H9 (cell line): ENCODE results near the gene SNAPC2. TPM values are rescaled to one million over a fixed set of nuclear protein-coding genes. Genes with fewer than 3 reads are reported as not detected.

ENCODE experiments used
- DNase-seq: peaks from one replicate; pipeline ENCODE4 v3.0.0-alpha.2; 2017
- H2AFZ ChIP-seq: one replicate; pipeline ENCODE4 v1.6.1; 2013; ENCODE audit warnings: mild to moderate bottlenecking, low read length, control low read depth, moderate library complexity
- H2AK5ac ChIP-seq: 2 replicates; pipeline ENCODE4 v1.6.1; 2013; ENCODE audit warnings: low read length, control low read depth, mixed read lengths; ENCODE audit not compliant: insufficient read length
- H2BK120ac ChIP-seq: one replicate; pipeline ENCODE4 v1.6.1; 2013; ENCODE audit warnings: low read depth, mild to moderate bottlenecking, low read length, control low read depth, inconsistent platforms; ENCODE audit not compliant: poor library complexity, severe bottlenecking
- H2BK12ac ChIP-seq: 2 replicates; pipeline ENCODE4 v1.6.1; 2013; ENCODE audit warnings: low read length, control low read depth, mixed read lengths, low read depth; ENCODE audit not compliant: insufficient read length
- H2BK15ac ChIP-seq: 2 replicates; pipeline ENCODE4 v1.6.1; 2013; ENCODE audit warnings: low read depth, low read length, control low read depth
- H2BK20ac ChIP-seq: one replicate; pipeline ENCODE4 v1.6.1; 2013; ENCODE audit warnings: low read depth, mild to moderate bottlenecking, low read length, control low read depth, inconsistent platforms; ENCODE audit not compliant: poor library complexity, severe bottlenecking
- H2BK5ac ChIP-seq: 2 replicates; pipeline ENCODE4 v1.6.1; 2013; ENCODE audit warnings: low read length, control low read depth, mixed read lengths; ENCODE audit not compliant: insufficient read length
- H3K14ac ChIP-seq: 2 replicates; pipeline ENCODE4 v1.6.1; 2013; ENCODE audit warnings: low read length, control low read depth; ENCODE audit not compliant: insufficient read depth
- H3K18ac ChIP-seq: 2 replicates; pipeline ENCODE4 v1.6.1; 2013; ENCODE audit warnings: low read depth, mild to moderate bottlenecking, mixed read lengths, low read length, control low read depth; ENCODE audit not compliant: insufficient read length
- H3K23ac ChIP-seq: 2 replicates; pipeline ENCODE4 v1.6.1; 2013; ENCODE audit warnings: low read length, control low read depth, mixed read lengths, low read depth; ENCODE audit not compliant: insufficient read length
- H3K23me2 ChIP-seq: 2 replicates; pipeline ENCODE4 v1.6.1; 2013; ENCODE audit warnings: low read depth, mild to moderate bottlenecking, mixed read lengths, low read length, control low read depth; ENCODE audit not compliant: insufficient read length, poor library complexity, severe bottlenecking
- H3K27ac ChIP-seq: 2 replicates; pipeline ENCODE4 v1.5.1; 2013; ENCODE audit warnings: low read length, control low read depth, mixed read lengths, low read depth; ENCODE audit not compliant: insufficient read length
- H3K27me3 ChIP-seq: 2 replicates; pipeline ENCODE4 v1.6.1; 2013; ENCODE audit warnings: low read length, control low read depth, inconsistent platforms; ENCODE audit not compliant: insufficient read depth
- H3K4ac ChIP-seq: 2 replicates; pipeline ENCODE4 v1.6.1; 2013; ENCODE audit warnings: low read depth, mild to moderate bottlenecking, control low read depth, inconsistent platforms, low read length, moderate library complexity
- H3K4me1 ChIP-seq: 2 replicates; pipeline ENCODE4 v1.6.1; 2013; ENCODE audit warnings: low read length, control low read depth, inconsistent platforms; ENCODE audit not compliant: insufficient read depth
- H3K4me2 ChIP-seq: 2 replicates; pipeline ENCODE4 v1.6.1; 2013; ENCODE audit warnings: low read length, control low read depth, mixed read lengths; ENCODE audit not compliant: insufficient read length, insufficient read depth
- H3K56ac ChIP-seq: 2 replicates; pipeline ENCODE4 v1.6.1; 2013; ENCODE audit warnings: low read depth, mild to moderate bottlenecking, mixed read lengths, low read length, control low read depth; ENCODE audit not compliant: insufficient read length
- H3K79me1 ChIP-seq: 2 replicates; pipeline ENCODE4 v1.6.1; 2013; ENCODE audit warnings: low read depth, mild to moderate bottlenecking, moderate library complexity, low read length, control low read depth, inconsistent platforms; ENCODE audit not compliant: insufficient read depth, poor library complexity, severe bottlenecking
- H3K79me2 ChIP-seq: 2 replicates; pipeline ENCODE4 v1.6.1; 2013; ENCODE audit warnings: low read length, control low read depth, inconsistent platforms; ENCODE audit not compliant: insufficient read depth
- H3K9ac ChIP-seq: 2 replicates; pipeline ENCODE4 v1.6.1; 2013; ENCODE audit warnings: low read length, control low read depth, mixed read lengths; ENCODE audit not compliant: insufficient read length; ENCODE audit errors: extremely low read depth
- H3K9me3 ChIP-seq: one replicate; pipeline ENCODE4 v1.6.1; 2013; ENCODE audit warnings: low read depth, low read length, inconsistent platforms; ENCODE audit not compliant: control insufficient read depth
- H3T11ph ChIP-seq: one replicate; pipeline ENCODE4 v1.6.1; 2013; ENCODE audit warnings: mild to moderate bottlenecking, low read length, control low read depth, inconsistent platforms
- H4K20me1 ChIP-seq: one replicate; pipeline ENCODE4 v1.6.1; 2013; ENCODE audit not compliant: control insufficient read depth, insufficient read length, insufficient read depth
- H4K5ac ChIP-seq: 2 replicates; pipeline ENCODE4 v1.6.1; 2013; ENCODE audit warnings: low read depth, mild to moderate bottlenecking, mixed read lengths, low read length, control low read depth; ENCODE audit not compliant: insufficient read length
- H4K8ac ChIP-seq: replicated peaks from 2 replicates; pipeline ENCODE4 v1.6.1; 2013; ENCODE audit warnings: low read length, control low read depth, mixed read lengths, low read depth; ENCODE audit not compliant: insufficient read length
- H4K91ac ChIP-seq: 2 replicates; pipeline ENCODE4 v1.6.1; 2013; ENCODE audit warnings: low read depth, mild to moderate bottlenecking, moderate library complexity, mixed read lengths, low read length, control low read depth; ENCODE audit not compliant: insufficient read length
- H3K27ac Mint-ChIP-seq, 3 experiments: 2 replicates in 2 of 3; 3 replicates in 1 of 3; pipeline ENCODE4 v1.8.0; 2020 to 2021; ENCODE audit warnings: mixed read lengths in 3 of 3, mild to moderate bottlenecking in 1 of 3, moderate library complexity in 1 of 3
- H3K27me3 Mint-ChIP-seq: 2 replicates; pipeline ENCODE4 v1.8.0; 2021; ENCODE audit warnings: low read depth, mild to moderate bottlenecking, moderate library complexity, mixed read lengths
- H3K36me3 Mint-ChIP-seq, 3 experiments: 2 replicates in 2 of 3; 3 replicates in 1 of 3; pipeline ENCODE4 v1.8.0; 2020 to 2021; ENCODE audit warnings: low read depth in 3 of 3, mixed read lengths in 3 of 3; ENCODE audit not compliant: insufficient read depth in 1 of 3
- H3K4me1 Mint-ChIP-seq, 2 experiments: 2 replicates each; pipeline ENCODE4 v1.8.0; 2020; ENCODE audit warnings: mixed read lengths in 2 of 2
- H3K4me3 Mint-ChIP-seq, 2 experiments: 2 replicates in 1 of 2; 3 replicates in 1 of 2; pipeline ENCODE4 v1.8.0; 2020 to 2021; ENCODE audit warnings: mild to moderate bottlenecking in 2 of 2, mixed read lengths in 2 of 2, moderate library complexity in 1 of 2
- H3K9me3 Mint-ChIP-seq, 2 experiments: 2 replicates in 1 of 2; 3 replicates in 1 of 2; pipeline ENCODE4 v1.8.0; 2020; ENCODE audit warnings: mild to moderate bottlenecking in 2 of 2, mixed read lengths in 2 of 2, moderate library complexity in 1 of 2
- WGBS: extraction: QIAGEN DNeasy Blood & Tissue Kit; methylation state at CpG from one replicate; pipeline ENCODE4 v1.1.7; 2013; ENCODE audit warnings: missing lambda C conversion rate, low lambda C conversion rate, mixed read lengths; ENCODE audit not compliant: insufficient read length; ENCODE audit errors: extremely low coverage; 5-methylcytosine and 5-hydroxymethylcytosine counted together
- total RNA-seq: library from RNA; stranded (reverse); gene quantifications from 2 replicates; pipeline ENCODE4 v1.2.1, GENCODE V29; 2021
- TF ChIP-seq, protein P1 (sequence below): fragments of 200-600 bp; sonication (generic); conservative IDR thresholded peaks from 3 replicates; pipeline ENCODE4 v1.8.0; 2021; ENCODE audit warnings: antibody characterized with exemption, mild to moderate bottlenecking

SNAPC2 gene
- total RNA-seq, 1 experiment from 2014 or later: 17.8 TPM

GRCh38 chr19:7888145-7888825 is 31.9 kb upstream of the SNAPC2 start, which contains the start of gene LRRC8E:
Gene LRRC8E, plus strand, starts transcription at chr19:7888510. Its CDS starts 7,094 bp downstream, at chr19:7895604.
- Histone ChIP-seq H4K5ac (no peak within 1 kb of the TSS), H3K9ac (no peak within 1 kb of the TSS), H4K20me1 (no peaks in the 10 kb centered on the region), H2BK120ac (no peak within 1 kb of the TSS), H2BK5ac (no peak within 1 kb of the TSS), H2BK20ac (no peak within 1 kb of the TSS), H3K79me1 (no peaks in the 10 kb centered on the region), H2BK15ac (no peak within 1 kb of the TSS), H3K18ac (no peak within 1 kb of the TSS), H3K56ac (no peak within 1 kb of the TSS), H3K9me3 (no peaks in the 10 kb centered on the region), H4K91ac (no peak within 1 kb of the TSS), H3K23ac (no peak within 1 kb of the TSS), H3K4me2 (peak within 1 kb of the TSS; percentile 82), H3K23me2 (peaks cover 3% of the 10 kb centered on the region), H3K14ac (no peak within 1 kb of the TSS), H2BK12ac (peak within 1 kb of the TSS; percentile 7), H2AK5ac (no peak within 1 kb of the TSS), H3T11ph (no peak within 1 kb of the TSS), H3K4me1 (no peaks in the 10 kb centered on the region), H3K27me3 (no peaks in the 10 kb centered on the region), H3K4ac (no peak within 1 kb of the TSS), H3K79me2 (no peaks in the 10 kb centered on the region; the same call in 1 of the 2 replicates), H2AFZ (no peak within 1 kb of the TSS), H4K8ac (no peak within 1 kb of the TSS), H3K27ac (no peak within 1 kb of the TSS)
- Mint-ChIP-seq H3K36me3 (no peaks in the 10 kb centered on the region), H3K4me1 (peaks cover 4 to 11% of the 10 kb centered on the region in 2 experiments), H3K4me3 (peak within 1 kb of the TSS; percentile 65 to 80), H3K27me3 (peaks cover 27% of the 10 kb centered on the region), H3K27ac (no peak within 1 kb of the TSS), H3K9me3 (peaks cover 1 to 3% of the 10 kb centered on the region in 2 experiments; a peak in 3 of 5 replicates)
- TF ChIP-seq, protein P1, sequence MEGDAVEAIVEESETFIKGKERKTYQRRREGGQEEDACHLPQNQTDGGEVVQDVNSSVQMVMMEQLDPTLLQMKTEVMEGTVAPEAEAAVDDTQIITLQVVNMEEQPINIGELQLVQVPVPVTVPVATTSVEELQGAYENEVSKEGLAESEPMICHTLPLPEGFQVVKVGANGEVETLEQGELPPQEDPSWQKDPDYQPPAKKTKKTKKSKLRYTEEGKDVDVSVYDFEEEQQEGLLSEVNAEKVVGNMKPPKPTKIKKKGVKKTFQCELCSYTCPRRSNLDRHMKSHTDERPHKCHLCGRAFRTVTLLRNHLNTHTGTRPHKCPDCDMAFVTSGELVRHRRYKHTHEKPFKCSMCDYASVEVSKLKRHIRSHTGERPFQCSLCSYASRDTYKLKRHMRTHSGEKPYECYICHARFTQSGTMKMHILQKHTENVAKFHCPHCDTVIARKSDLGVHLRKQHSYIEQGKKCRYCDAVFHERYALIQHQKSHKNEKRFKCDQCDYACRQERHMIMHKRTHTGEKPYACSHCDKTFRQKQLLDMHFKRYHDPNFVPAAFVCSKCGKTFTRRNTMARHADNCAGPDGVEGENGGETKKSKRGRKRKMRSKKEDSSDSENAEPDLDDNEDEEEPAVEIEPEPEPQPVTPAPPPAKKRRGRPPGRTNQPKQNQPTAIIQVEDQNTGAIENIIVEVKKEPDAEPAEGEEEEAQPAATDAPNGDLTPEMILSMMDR: no peak
- WGBS: no CpG with 5 or more reads among the region's 53 CpGs
- DNase-seq: peak; percentile 89
